HEK293 (cell line): ENCODE measurements around the gene CTPS2.

Experiments
- CTCF ChIA-PET: fragments of 350-600 bp; formaldehyde crosslinking; extraction: SDS; loops from one replicate; lab custom pipeline; 2021; ENCODE audit warnings: antibody characterized with exemption; lab: Yijun Ruan, JAX
- POLR2A ChIA-PET: fragments of 300-600 bp; formaldehyde crosslinking; extraction: SDS; loops from one replicate; lab custom pipeline; 2020; ENCODE audit warnings: antibody characterized with exemption, inconsistent platforms; lab: Yijun Ruan, JAX
- H3K27ac ChIP-seq: fragments of 200-500 bp; sonication (Bioruptor generic); 2 replicates; pipeline ENCODE4 v1.5.1; 2014; ENCODE audit warnings: low read depth, low read length, control low read depth, inconsistent platforms; ENCODE audit errors: extremely low read depth
- H3K36me3 ChIP-seq, 2 experiments: fragments of 200-500 bp in 1 of 2; sonication (Bioruptor generic) in 1 of 2; 1 replicate in 1 of 2; 2 replicates in 1 of 2; pipeline ENCODE4 v1.5.1; 2014 to 2017; ENCODE audit warnings: inconsistent platforms in 2 of 2, low read length in 2 of 2; ENCODE audit not compliant: control insufficient read depth in 2 of 2, insufficient read depth in 1 of 2
- H3K4me1 ChIP-seq: fragments of 200-500 bp; sonication (Bioruptor generic); 2 replicates; pipeline ENCODE4 v1.5.1; 2014; ENCODE audit warnings: mild to moderate bottlenecking, low read length, inconsistent platforms; ENCODE audit not compliant: control insufficient read depth, insufficient read depth
- H3K4me3 ChIP-seq: 2 replicates; pipeline ENCODE4 v1.5.1; 2011; ENCODE audit warnings: low read depth, mild to moderate bottlenecking, control low read depth, low read length, moderate library complexity
- H3K9me3 ChIP-seq: fragments of 200-500 bp; sonication (Bioruptor generic); 2 replicates; pipeline ENCODE4 v1.5.1; 2014; ENCODE audit warnings: low read depth, low read length, inconsistent platforms; ENCODE audit not compliant: control insufficient read depth, insufficient read depth
- EGR2 ChIP-seq: fragments of 450-650 bp; formaldehyde crosslinking; IDR thresholded peaks from 2 replicates; pipeline ENCODE4 v1.5.1; 2016; ENCODE audit warnings: low read depth, missing biosample characterization, missing genetic modification characterization
- KLF1 ChIP-seq: fragments of 450-650 bp; formaldehyde crosslinking; IDR thresholded peaks from 2 replicates; pipeline ENCODE4 v1.5.1; 2016; ENCODE audit warnings: missing biosample characterization, missing genetic modification characterization
- KLF10 ChIP-seq: fragments of 450-650 bp; IDR thresholded peaks from 2 replicates; pipeline ENCODE4 v1.5.1; 2018; ENCODE audit warnings: missing biosample characterization, mild to moderate bottlenecking, missing genetic modification characterization
- MEIS1 ChIP-seq: sonication (generic); formaldehyde crosslinking; IDR thresholded peaks from 2 replicates; pipeline ENCODE4 v1.8.1; 2022; ENCODE audit warnings: missing genetic modification reagents, mild to moderate bottlenecking, borderline replicate concordance
- PATZ1 ChIP-seq: fragments of 450-650 bp; formaldehyde crosslinking; IDR thresholded peaks from 2 replicates; pipeline ENCODE4 v1.5.1; 2016; ENCODE audit warnings: missing biosample characterization, missing genetic modification characterization
- RBAK ChIP-seq: fragments of 450-650 bp; formaldehyde crosslinking; IDR thresholded peaks from 2 replicates; pipeline ENCODE4 v1.5.1; 2016; ENCODE audit warnings: missing biosample characterization, missing genetic modification characterization
- REST ChIP-seq: fragments of 450-650 bp; formaldehyde crosslinking; IDR thresholded peaks from 2 replicates; pipeline ENCODE4 v1.5.1; 2016; ENCODE audit warnings: missing biosample characterization, missing genetic modification characterization
- TCF7L2 ChIP-seq: IDR thresholded peaks from 2 replicates; pipeline ENCODE4 v1.6.1; 2011; ENCODE audit warnings: low read depth, mild to moderate bottlenecking, inconsistent platforms, low read length, moderate library complexity, borderline replicate concordance
- ZBTB21 ChIP-seq: fragments of 450-650 bp; formaldehyde crosslinking; IDR thresholded peaks from 2 replicates; pipeline ENCODE4 v1.5.1; 2017; ENCODE audit warnings: missing biosample characterization, missing genetic modification characterization
- ZFP69B ChIP-seq: fragments of 450-650 bp; formaldehyde crosslinking; IDR thresholded peaks from 2 replicates; pipeline ENCODE4 v1.5.1; 2016; ENCODE audit warnings: missing biosample characterization, missing genetic modification characterization
- ZNF114 ChIP-seq: fragments of 450-650 bp; formaldehyde crosslinking; IDR thresholded peaks from 2 replicates; pipeline ENCODE4 v1.5.0; 2017; ENCODE audit warnings: missing biosample characterization, missing genetic modification characterization
- ZNF132 ChIP-seq: fragments of 450-650 bp; formaldehyde crosslinking; IDR thresholded peaks from 2 replicates; pipeline ENCODE4 v1.5.1; 2017; ENCODE audit warnings: missing biosample characterization, missing genetic modification characterization, borderline replicate concordance
- ZNF140 ChIP-seq: fragments of 450-650 bp; formaldehyde crosslinking; IDR thresholded peaks from 2 replicates; pipeline ENCODE4 v1.5.1; 2016; ENCODE audit warnings: missing biosample characterization, missing genetic modification characterization
- ZNF2 ChIP-seq: fragments of 450-650 bp; formaldehyde crosslinking; IDR thresholded peaks from 2 replicates; pipeline ENCODE4 v1.5.1; 2016; ENCODE audit warnings: missing biosample characterization, missing genetic modification characterization
- ZNF302 ChIP-seq: fragments of 450-650 bp; formaldehyde crosslinking; IDR thresholded peaks from 2 replicates; pipeline ENCODE4 v1.5.1; 2016; ENCODE audit warnings: missing biosample characterization, missing genetic modification characterization, low read depth
- ZNF518A ChIP-seq: fragments of 450-650 bp; formaldehyde crosslinking; conservative IDR thresholded peaks from 2 replicates; pipeline ENCODE4 v1.5.1; 2016; ENCODE audit warnings: low read depth, missing biosample characterization, missing genetic modification characterization
- ZNF530 ChIP-seq: fragments of 450-650 bp; formaldehyde crosslinking; IDR thresholded peaks from 2 replicates; pipeline ENCODE4 v1.5.1; 2016; ENCODE audit warnings: low read depth, missing biosample characterization, missing genetic modification characterization
- ZNF560 ChIP-seq: fragments of 450-650 bp; formaldehyde crosslinking; IDR thresholded peaks from 2 replicates; pipeline ENCODE4 v1.5.1; 2017; ENCODE audit warnings: missing biosample characterization, missing genetic modification characterization, borderline replicate concordance
- ZNF585B ChIP-seq: fragments of 450-650 bp; formaldehyde crosslinking; IDR thresholded peaks from 2 replicates; pipeline ENCODE4 v1.5.1; 2016; ENCODE audit warnings: missing biosample characterization, missing genetic modification characterization
- ZNF596 ChIP-seq: fragments of 450-650 bp; IDR thresholded peaks from 2 replicates; pipeline ENCODE4 v1.5.0; 2018; ENCODE audit warnings: missing biosample characterization, mild to moderate bottlenecking, missing genetic modification characterization, moderate library complexity
- ZNF837 ChIP-seq: fragments of 450-650 bp; formaldehyde crosslinking; IDR thresholded peaks from 2 replicates; pipeline ENCODE4 v1.5.1; 2016; ENCODE audit warnings: missing biosample characterization, missing genetic modification characterization
- ZSCAN30 ChIP-seq: fragments of 450-650 bp; IDR thresholded peaks from 2 replicates; pipeline ENCODE4 v1.5.1; 2018; ENCODE audit warnings: missing biosample characterization, mild to moderate bottlenecking, missing genetic modification characterization, moderate library complexity

CTPS2 gene

GRCh38 chrX:16745659-16746058 lies 33.2 kb upstream of the CTPS2 start:
- ChIA-PET POLR2A (interaction anchor here (0.7 kb wide), 1 partner anchor 49 kb away, joined by 3 read pairs; no protein-coding TSS in a partner anchor), CTCF (no interaction called here)

DNA sequence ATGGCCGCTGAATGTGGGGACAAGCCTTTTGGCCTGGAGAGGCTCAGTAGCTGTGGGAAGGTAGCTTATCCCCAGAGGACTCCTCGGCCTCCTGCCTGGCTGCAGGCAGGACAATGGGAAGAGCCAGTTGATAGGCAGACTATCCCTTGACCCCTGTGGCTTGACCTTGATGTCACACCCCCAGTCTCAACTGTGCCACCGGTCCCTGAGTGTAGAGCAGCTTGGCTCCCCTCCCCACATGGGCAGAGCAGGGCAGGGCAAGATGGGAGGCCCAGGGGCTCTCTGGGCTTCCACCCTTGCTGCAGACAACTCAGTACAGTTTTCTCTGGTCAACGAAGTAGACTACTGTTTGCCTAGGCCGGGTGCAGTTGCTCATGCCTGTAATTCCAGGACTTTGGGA lies 32.6 kb upstream of the CTPS2 start:
- H3K4me1 ChIP-seq = no peaks in the 10 kb centered on the region
- no peak overlapping the region for H3K4me3 ChIP-seq
- POLR2A ChIA-PET = interaction anchor here (0.7 kb wide), 1 partner anchor 48 kb away, joined by 3 read pairs; no protein-coding TSS in a partner anchor
- CTCF ChIA-PET = no interaction called here
- H3K9me3 ChIP-seq = no peaks in the 10 kb centered on the region
- peaks cover 84 to 85% of the 10 kb centered on the region in 2 experiments for H3K36me3 ChIP-seq
- H3K27ac ChIP-seq = no peak overlapping the region
- TF ChIP-seq MEIS1 (CRISPR knock-in tag) = no peak
- no peak for TF ChIP-seq ZNF596 (tag by site-specific recombination)
- no peak for TF ChIP-seq ZSCAN30 (tag by site-specific recombination)
- no peak for TF ChIP-seq ZBTB21
- no peak for TF ChIP-seq ZNF2 (tag by site-specific recombination)
- TF ChIP-seq ZNF140 (tag by site-specific recombination) = no peak
- TF ChIP-seq REST = no peak
- TF ChIP-seq ZFP69B (tag by site-specific recombination) = no peak
- TF ChIP-seq EGR2 (tag by site-specific recombination) = no peak

More at GRCh38 chrX:16745659-16746058, 33.2 kb upstream of the CTPS2 start:
- TF ChIP-seq PATZ1 (tag by site-specific recombination) (no peak), ZNF518A (tag by site-specific recombination) (no peak), KLF1 (no peak), ZNF837 (tag by site-specific recombination) (no peak), ZNF560 (tag by site-specific recombination) (no peak), ZNF530 (tag by site-specific recombination) (no peak), ZNF585B (tag by site-specific recombination) (no peak), ZNF302 (tag by site-specific recombination) (no peak), TCF7L2 (no peak), ZNF132 (tag by site-specific recombination) (no peak), RBAK (tag by site-specific recombination) (no peak), KLF10 (tag by site-specific recombination) (no peak), ZNF114 (no peak)
- H3K4me1 ChIP-seq = no peaks in the 10 kb centered on the region
- no peaks in the 10 kb centered on the region for H3K9me3 ChIP-seq
- no peak overlapping the region for H3K4me3 ChIP-seq
- peaks cover 85 to 90% of the 10 kb centered on the region in 2 experiments for H3K36me3 ChIP-seq
- no peak overlapping the region for H3K27ac ChIP-seq
